HG02678 (cell line): ENCODE results near the gene PPP1R15A.
"Not testable (repeated sequence)": the region's sequence is repeated elsewhere in the genome, so short reads cannot be mapped to it uniquely, and the experiment has no call there.

Source experiments
- ATAC-seq: cut with Tn5 transposase; IDR thresholded peaks from one replicate; pipeline ENCODE4 v1.9.1; 2021; ENCODE audit warnings: mild to moderate bottlenecking, moderate library complexity; ENCODE audit not compliant: unreplicated experiment

PPP1R15A gene

GRCh38 chr19:48910803-48911202 lies 38.6 kb downstream of the PPP1R15A start:
- ATAC-seq, result no peak

- no peak for ATAC-seq
Observed at GRCh38 chr19:48913114-48913889, 41.1 kb downstream of the PPP1R15A start.

GRCh38 chr19:48914181-48914580 lies 42.0 kb downstream of the PPP1R15A start:
- no peak for ATAC-seq

GRCh38 chr19:48915757-48916156 lies 43.5 kb downstream of the PPP1R15A start:
- no peak for ATAC-seq

- ATAC-seq, result no peak
Observed at GRCh38 chr19:48918071-48918470, 45.9 kb downstream of the PPP1R15A start.

GRCh38 chr19:48918801-48919247 lies 46.6 kb downstream of the PPP1R15A start:
- no peak for ATAC-seq

- not testable (repeated sequence) for ATAC-seq
Observed at GRCh38 chr19:48919271-48919670, 47.0 kb downstream of the PPP1R15A start.

- no peak for ATAC-seq
Observed at GRCh38 chr19:48920949-48921348, 48.7 kb downstream of the PPP1R15A start.

GRCh38 chr19:48921721-48922500 lies 49.7 kb downstream of the PPP1R15A start:
- no peak for ATAC-seq

GRCh38 chr19:48922548-48923490 lies 50.6 kb downstream of the PPP1R15A start:
- ATAC-seq, result no peak

- no peak for ATAC-seq
Observed at GRCh38 chr19:48925240-48925843, 53.1 kb downstream of the PPP1R15A start.
